ENCODE results near the gene GPR107.

DNA sequence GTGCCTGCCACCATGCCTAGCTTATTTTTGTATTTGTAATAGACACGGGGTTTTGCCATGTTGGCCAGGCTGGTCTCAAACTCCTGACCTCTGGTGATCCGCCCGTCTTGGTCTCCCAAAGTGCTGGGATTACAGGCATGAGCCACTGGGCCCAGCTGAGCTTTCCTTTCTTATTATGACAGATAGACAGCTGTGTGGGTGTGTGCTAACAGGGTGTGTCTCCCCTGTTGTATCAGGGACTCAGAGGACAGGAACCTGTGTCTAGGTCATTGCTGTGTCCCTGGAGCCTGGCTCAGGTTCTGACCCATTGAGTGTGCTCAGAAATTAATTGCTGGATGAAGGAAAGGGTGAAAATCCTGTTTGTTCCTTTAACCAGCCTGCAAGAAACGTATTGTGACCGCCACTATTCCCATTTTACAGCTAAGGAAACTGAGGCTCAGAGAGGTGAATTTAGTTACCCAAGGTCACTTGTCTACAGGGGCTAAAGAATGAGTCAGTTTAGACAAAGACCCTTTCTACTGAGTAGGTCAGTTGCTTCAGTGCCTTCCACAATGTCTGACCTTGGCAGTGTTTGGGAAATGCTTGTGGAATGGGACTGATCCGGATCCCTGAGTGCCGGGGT, 135.3 kb downstream of the GPR107 start:
- TF ChIP-seq, protein P1, sequence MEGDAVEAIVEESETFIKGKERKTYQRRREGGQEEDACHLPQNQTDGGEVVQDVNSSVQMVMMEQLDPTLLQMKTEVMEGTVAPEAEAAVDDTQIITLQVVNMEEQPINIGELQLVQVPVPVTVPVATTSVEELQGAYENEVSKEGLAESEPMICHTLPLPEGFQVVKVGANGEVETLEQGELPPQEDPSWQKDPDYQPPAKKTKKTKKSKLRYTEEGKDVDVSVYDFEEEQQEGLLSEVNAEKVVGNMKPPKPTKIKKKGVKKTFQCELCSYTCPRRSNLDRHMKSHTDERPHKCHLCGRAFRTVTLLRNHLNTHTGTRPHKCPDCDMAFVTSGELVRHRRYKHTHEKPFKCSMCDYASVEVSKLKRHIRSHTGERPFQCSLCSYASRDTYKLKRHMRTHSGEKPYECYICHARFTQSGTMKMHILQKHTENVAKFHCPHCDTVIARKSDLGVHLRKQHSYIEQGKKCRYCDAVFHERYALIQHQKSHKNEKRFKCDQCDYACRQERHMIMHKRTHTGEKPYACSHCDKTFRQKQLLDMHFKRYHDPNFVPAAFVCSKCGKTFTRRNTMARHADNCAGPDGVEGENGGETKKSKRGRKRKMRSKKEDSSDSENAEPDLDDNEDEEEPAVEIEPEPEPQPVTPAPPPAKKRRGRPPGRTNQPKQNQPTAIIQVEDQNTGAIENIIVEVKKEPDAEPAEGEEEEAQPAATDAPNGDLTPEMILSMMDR (IDR thresholded peaks at IDR 0.05; ENCODE audit: poor library complexity), result no peak
- no peak for TF ChIP-seq EZH2 (IDR thresholded peaks at IDR 0.05; ENCODE audit: borderline replicate concordance)

All from hepatocyte (in vitro differentiated cells).